ENCODE data around the gene HERC6. TPM values are rescaled to one million over a fixed set of nuclear protein-coding genes. Genes with fewer than 3 reads are reported as not detected.
"Not testable (repeated sequence)": the region's sequence is repeated elsewhere in the genome, so short reads cannot be mapped to it uniquely, and the experiment has no call there.

The HERC6 gene
- total and polyA plus RNA-seq, 2 donors from 2014 or later, result 7.4 to 15.7 TPM

DNA sequence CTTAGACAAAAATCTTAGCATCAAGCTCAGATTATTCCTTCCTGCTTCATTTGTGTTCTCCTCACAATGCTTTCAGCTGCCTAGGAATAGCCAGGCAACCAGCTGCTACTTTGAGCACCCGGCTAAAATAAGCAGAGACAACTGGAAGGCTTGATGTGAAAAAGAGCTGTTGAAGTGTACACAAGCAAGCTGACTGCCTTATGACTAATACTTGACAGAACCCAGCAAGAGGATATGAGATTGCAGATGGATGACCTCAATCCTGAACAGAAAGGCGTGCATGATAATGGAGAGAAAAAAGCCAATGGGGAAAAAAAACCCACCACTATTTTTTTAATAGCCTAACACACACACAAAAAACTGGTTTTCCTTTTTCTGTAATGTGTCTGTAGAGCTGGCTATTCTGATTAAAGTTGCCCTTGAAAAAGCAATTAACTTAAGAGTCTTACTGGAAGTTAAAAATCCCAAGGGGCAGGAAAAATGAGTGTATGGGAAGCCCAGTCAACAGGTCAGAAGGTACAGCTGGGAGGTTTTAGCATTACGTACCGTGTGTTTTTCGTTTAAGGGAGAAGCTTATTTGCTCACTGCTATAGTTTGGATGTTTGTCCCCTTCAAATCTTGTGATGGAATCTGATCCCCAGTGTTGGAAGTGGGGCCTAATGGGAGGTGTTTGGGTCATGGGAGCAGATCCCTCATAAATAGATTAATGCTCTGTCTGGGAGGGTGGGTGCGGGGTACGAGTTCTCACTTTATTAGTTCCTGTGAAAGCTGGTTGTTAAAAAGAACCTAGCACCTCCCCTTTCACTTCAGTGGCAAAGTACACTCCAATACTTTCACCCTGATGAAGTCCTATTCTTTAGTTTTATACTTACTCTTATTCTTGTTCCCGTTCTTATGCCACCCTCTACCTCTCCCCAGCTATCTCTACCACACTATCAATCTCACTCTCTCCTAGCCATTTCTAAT is 37.1 kb upstream of the HERC6 start:
- H3K4me3 ChIP-seq (ENCODE audit: low read length in 3 of 3), result no peak overlapping the region
- no peak for TF ChIP-seq CTCF (IDR thresholded peaks at IDR 0.05; ENCODE audit: borderline replicate concordance, extremely low read depth, insufficient read depth)
- H3K9me3 ChIP-seq (ENCODE audit: control insufficient read depth in 2 of 3, insufficient read depth in 1 of 3, low read length in 3 of 3), result no peaks in the 10 kb centered on the region
- peak overlapping the region; percentile 59 to 60 for H3K27ac ChIP-seq (ENCODE audit: low read depth in 2 of 2, low read length in 2 of 2)
- peaks cover 0 to 3% (median 0%) of the 10 kb centered on the region in 3 donors for H3K4me1 ChIP-seq (ENCODE audit: control insufficient read depth in 2 of 3, insufficient read depth in 2 of 3, low read depth in 1 of 3, low read length in 3 of 3)
- H3K27me3 ChIP-seq (ENCODE audit: control insufficient read depth, insufficient read depth, low read length), result no peaks in the 10 kb centered on the region
- intact Hi-C loops (cut with DNase I), result no loop called here
- FAIRE-seq (no peak), DNase-seq (peak in 3 of 5 donors; percentile 19 to 84 (median 54))
- H3K9ac ChIP-seq (ENCODE audit: low read length in 3 of 3), result no peak overlapping the region
- no peaks in the 10 kb centered on the region for H3K36me3 ChIP-seq (ENCODE audit: control insufficient read depth in 2 of 3, insufficient read depth in 3 of 3, low read length in 3 of 3)

- not testable (repeated sequence) for FAIRE-seq
Measured at GRCh38 chr4:88346902-88347301, 31.8 kb upstream of the HERC6 start.

DNA sequence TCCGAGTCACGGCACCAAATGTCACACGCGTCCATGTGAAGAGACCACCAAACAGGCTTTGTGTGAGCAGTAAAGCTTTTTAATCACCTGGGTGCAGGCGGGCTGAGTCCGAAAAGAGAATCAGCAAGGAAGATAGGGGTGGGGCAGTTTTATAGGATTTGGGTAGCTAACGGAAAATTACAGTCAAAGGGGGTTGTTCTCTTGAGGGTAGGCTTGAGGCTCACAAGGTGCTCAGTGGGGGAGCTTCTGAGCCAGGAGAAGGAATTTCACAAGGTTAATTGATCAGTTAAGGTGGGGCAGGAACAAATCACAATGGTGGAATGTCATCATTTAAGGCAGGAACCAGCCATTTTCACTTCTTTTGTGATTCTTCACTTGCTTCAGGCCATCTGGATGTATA is 29.9 kb upstream of the HERC6 start:
- H3K4me3 ChIP-seq (ENCODE audit: low read length in 3 of 3); H3K4me1 ChIP-seq (ENCODE audit: control insufficient read depth in 2 of 3, insufficient read depth in 2 of 3, low read depth in 1 of 3, low read length in 3 of 3); DNase-seq; H3K9ac ChIP-seq (ENCODE audit: low read length in 3 of 3); H3K9me3 ChIP-seq (ENCODE audit: control insufficient read depth in 2 of 3, insufficient read depth in 1 of 3, low read length in 3 of 3); H3K27me3 ChIP-seq (ENCODE audit: control insufficient read depth, insufficient read depth, low read length); intact Hi-C loops (cut with DNase I); FAIRE-seq; H3K27ac ChIP-seq (ENCODE audit: low read depth in 2 of 2, low read length in 2 of 2); H3K36me3 ChIP-seq (ENCODE audit: control insufficient read depth in 2 of 3, insufficient read depth in 3 of 3, low read length in 3 of 3): not testable (repeated sequence)

More at GRCh38 chr4:88346902-88347301, 31.8 kb upstream of the HERC6 start:
- DNase-seq; H3K9ac ChIP-seq (ENCODE audit: low read length in 3 of 3); H3K27ac ChIP-seq (ENCODE audit: low read depth in 2 of 2, low read length in 2 of 2); H3K27me3 ChIP-seq (ENCODE audit: control insufficient read depth, insufficient read depth, low read length); H3K4me1 ChIP-seq (ENCODE audit: control insufficient read depth in 2 of 3, insufficient read depth in 2 of 3, low read depth in 1 of 3, low read length in 3 of 3); H3K36me3 ChIP-seq (ENCODE audit: control insufficient read depth in 2 of 3, insufficient read depth in 3 of 3, low read length in 3 of 3); intact Hi-C loops (cut with DNase I); H3K4me3 ChIP-seq (ENCODE audit: low read length in 3 of 3); H3K9me3 ChIP-seq (ENCODE audit: control insufficient read depth in 2 of 3, insufficient read depth in 1 of 3, low read length in 3 of 3): not testable (repeated sequence)

GRCh38 chr4:88350786-88351185 is 27.9 kb upstream of the HERC6 start:
- Histone ChIP-seq H3K27ac (ENCODE audit: low read depth in 2 of 2, low read length in 2 of 2) (no peak overlapping the region), H3K4me3 (ENCODE audit: low read length in 3 of 3) (no peak overlapping the region), H3K36me3 (ENCODE audit: control insufficient read depth in 2 of 3, insufficient read depth in 3 of 3, low read length in 3 of 3) (no peaks in the 10 kb centered on the region), H3K27me3 (ENCODE audit: control insufficient read depth, insufficient read depth, low read length) (no peaks in the 10 kb centered on the region), H3K4me1 (ENCODE audit: control insufficient read depth in 2 of 3, insufficient read depth in 2 of 3, low read depth in 1 of 3, low read length in 3 of 3) (no peaks in the 10 kb centered on the region), H3K9ac (ENCODE audit: low read length in 3 of 3) (no peak overlapping the region), H3K9me3 (ENCODE audit: control insufficient read depth in 2 of 3, insufficient read depth in 1 of 3, low read length in 3 of 3) (no peaks in the 10 kb centered on the region)
- intact Hi-C loops (cut with DNase I), result no loop called here
- no peak for TF ChIP-seq CTCF (IDR thresholded peaks at IDR 0.05; ENCODE audit: borderline replicate concordance, extremely low read depth, insufficient read depth)
- DNase-seq (no peak), FAIRE-seq (no peak)
